ENCODE measurements around the gene ETV5. TPM values are rescaled to one million over a fixed set of nuclear protein-coding genes. Genes with fewer than 3 reads are reported as not detected.

The ETV5 gene
- total and polyA plus RNA-seq, 2 donors (not counting 1 experiment from before 2014, with no cell fraction given): 23.1 to 24.9 TPM

- H3K4me1 ChIP-seq (ENCODE audit: control insufficient read depth, extremely low read depth, insufficient read depth, low read length): peaks cover 5% of the 10 kb centered on the region
- no peak overlapping the region for H3K27ac ChIP-seq (ENCODE audit: insufficient read depth, low read length)
- no peaks in the 10 kb centered on the region for H3K27me3 ChIP-seq (ENCODE audit: control insufficient read depth, insufficient read depth, low read length)
- TF ChIP-seq CTCF (conservative IDR thresholded peaks at IDR 0.05 in 1 of 2, IDR thresholded peaks at IDR 0.05 in 1 of 2; ENCODE audit: low read depth in 1 of 2, low read length in 2 of 2) (no peak), EZH2 (IDR thresholded peaks at IDR 0.05; ENCODE audit: low read length, missing control alignments) (no peak)
- DNase-seq (ENCODE audit: low read depth in 2 of 2): no peak
- no peaks in the 10 kb centered on the region for H4K20me1 ChIP-seq (ENCODE audit: control insufficient read depth, extremely low read depth, insufficient read depth, low read length)
- H3K9ac ChIP-seq (ENCODE audit: insufficient read depth, low read length): no peak overlapping the region
- H3K4me3 ChIP-seq (replicated peaks in 1 of 4; ENCODE audit: control extremely low read depth in 1 of 4, insufficient read depth in 1 of 4, low read depth in 3 of 4, low read length in 4 of 4): no peak overlapping the region
- H2AFZ ChIP-seq (ENCODE audit: low read length): no peak overlapping the region
- H3K36me3 ChIP-seq (ENCODE audit: control insufficient read depth, insufficient read depth, low read length): peaks cover 2% of the 10 kb centered on the region
- no peaks in the 10 kb centered on the region for H3K79me2 ChIP-seq (ENCODE audit: control insufficient read depth, insufficient read depth, low read length)
- H3K9me3 ChIP-seq (ENCODE audit: control insufficient read depth, insufficient read depth, low read depth, low read length): no peaks in the 10 kb centered on the region
- no peak overlapping the region for H3K4me2 ChIP-seq (ENCODE audit: extremely low read depth, insufficient read depth, low read length)
These were observed 38.3 kb downstream of the ETV5 start for GRCh38 chr3:186070550-186070949.

- no peak overlapping the region for H3K4me3 ChIP-seq (replicated peaks in 1 of 4; ENCODE audit: control extremely low read depth in 1 of 4, insufficient read depth in 1 of 4, low read depth in 3 of 4, low read length in 4 of 4)
- no peak overlapping the region for H3K9ac ChIP-seq (ENCODE audit: insufficient read depth, low read length)
- DNase-seq (ENCODE audit: low read depth in 2 of 2): no peak
These were observed 38.8 kb downstream of the ETV5 start for GRCh38 chr3:186070133-186070532.

GRCh38 chr3:186069199-186069598 is 39.7 kb downstream of the ETV5 start:
- H3K27me3 ChIP-seq (ENCODE audit: control insufficient read depth, insufficient read depth, low read length): no peaks in the 10 kb centered on the region
- H3K4me2 ChIP-seq (ENCODE audit: extremely low read depth, insufficient read depth, low read length): no peak overlapping the region
- no peak overlapping the region for H2AFZ ChIP-seq (ENCODE audit: low read length)
- H3K9ac ChIP-seq (ENCODE audit: insufficient read depth, low read length): no peak overlapping the region
- H3K4me3 ChIP-seq (replicated peaks in 1 of 4; ENCODE audit: control extremely low read depth in 1 of 4, insufficient read depth in 1 of 4, low read depth in 3 of 4, low read length in 4 of 4): no peak overlapping the region
- peaks cover 5% of the 10 kb centered on the region for H3K4me1 ChIP-seq (ENCODE audit: control insufficient read depth, extremely low read depth, insufficient read depth, low read length)
- no peak for TF ChIP-seq CTCF (conservative IDR thresholded peaks at IDR 0.05 in 1 of 2, IDR thresholded peaks at IDR 0.05 in 1 of 2; ENCODE audit: low read depth in 1 of 2, low read length in 2 of 2)
- no peak for TF ChIP-seq EZH2 (IDR thresholded peaks at IDR 0.05; ENCODE audit: low read length, missing control alignments)
- no peak for DNase-seq (ENCODE audit: low read depth in 2 of 2)
- H4K20me1 ChIP-seq (ENCODE audit: control insufficient read depth, extremely low read depth, insufficient read depth, low read length): no peaks in the 10 kb centered on the region
- no peaks in the 10 kb centered on the region for H3K9me3 ChIP-seq (ENCODE audit: control insufficient read depth, insufficient read depth, low read depth, low read length)
- peaks cover 5% of the 10 kb centered on the region for H3K36me3 ChIP-seq (ENCODE audit: control insufficient read depth, insufficient read depth, low read length)
- H3K79me2 ChIP-seq (ENCODE audit: control insufficient read depth, insufficient read depth, low read length): no peaks in the 10 kb centered on the region
- no peak overlapping the region for H3K27ac ChIP-seq (ENCODE audit: insufficient read depth, low read length)

More at GRCh38 chr3:186070133-186070532, 38.8 kb downstream of the ETV5 start:
- no peaks in the 10 kb centered on the region for H3K9me3 ChIP-seq (ENCODE audit: control insufficient read depth, insufficient read depth, low read depth, low read length)
- no peak overlapping the region for H2AFZ ChIP-seq (ENCODE audit: low read length)
- H3K4me1 ChIP-seq (ENCODE audit: control insufficient read depth, extremely low read depth, insufficient read depth, low read length): peaks cover 5% of the 10 kb centered on the region
- H3K27me3 ChIP-seq (ENCODE audit: control insufficient read depth, insufficient read depth, low read length): no peaks in the 10 kb centered on the region
- H3K27ac ChIP-seq (ENCODE audit: insufficient read depth, low read length): no peak overlapping the region
- no peak overlapping the region for H3K4me2 ChIP-seq (ENCODE audit: extremely low read depth, insufficient read depth, low read length)
- no peaks in the 10 kb centered on the region for H3K79me2 ChIP-seq (ENCODE audit: control insufficient read depth, insufficient read depth, low read length)
- TF ChIP-seq CTCF (conservative IDR thresholded peaks at IDR 0.05 in 1 of 2, IDR thresholded peaks at IDR 0.05 in 1 of 2; ENCODE audit: low read depth in 1 of 2, low read length in 2 of 2): no peak
- no peak for TF ChIP-seq EZH2 (IDR thresholded peaks at IDR 0.05; ENCODE audit: low read length, missing control alignments)
- peaks cover 2% of the 10 kb centered on the region for H3K36me3 ChIP-seq (ENCODE audit: control insufficient read depth, insufficient read depth, low read length)
- H4K20me1 ChIP-seq (ENCODE audit: control insufficient read depth, extremely low read depth, insufficient read depth, low read length): no peaks in the 10 kb centered on the region

Data from fibroblast of lung (primary cell).